HepG2 (cell line): Measurements from ENCODE around the gene SEMA4C. TPM values are rescaled to one million over a fixed set of nuclear protein-coding genes. Genes with fewer than 3 reads are reported as not detected.

Experiments used
- AHDC1 ChIP-seq: sonication (generic); formaldehyde crosslinking; IDR thresholded peaks from 2 replicates; pipeline ENCODE4 v1.5.1; 2020; ENCODE audit warnings: mild to moderate bottlenecking, missing genetic modification reagents, borderline replicate concordance
- ATF7 ChIP-seq, 2 experiments: fragments of 450-650 bp in 1 of 2; sonication (generic) in 1 of 2; formaldehyde crosslinking in 1 of 2; IDR thresholded peaks; 2 replicates each; pipeline versions ENCODE4 v1.4.0 to v1.6.1; 2016 to 2020; ENCODE audit warnings: antibody characterized with exemption in 1 of 2, mild to moderate bottlenecking in 1 of 2, missing genetic modification reagents in 1 of 2
- CEBPB ChIP-seq: IDR thresholded peaks from 2 replicates; pipeline ENCODE4 v1.6.1; 2011; ENCODE audit warnings: low read depth, low read length, improper control_type of control experiment, borderline replicate concordance
- DZIP1 ChIP-seq: sonication (generic); formaldehyde crosslinking; IDR thresholded peaks from 2 replicates; pipeline ENCODE4 v1.5.0; 2020; ENCODE audit warnings: mild to moderate bottlenecking, missing genetic modification reagents
- HDAC1 ChIP-seq: sonication (generic); formaldehyde crosslinking; IDR thresholded peaks from 2 replicates; pipeline ENCODE4 v1.5.1; 2020; ENCODE audit warnings: mild to moderate bottlenecking, missing genetic modification reagents
- LCORL ChIP-seq, 2 experiments: fragments of 450-650 bp in 1 of 2; sonication (generic) in 1 of 2; formaldehyde crosslinking in 1 of 2; IDR thresholded peaks; 2 replicates each; pipeline versions ENCODE4 v1.5.0 to v1.6.1; 2017 to 2020; ENCODE audit warnings: antibody characterized with exemption in 1 of 2, missing genetic modification reagents in 1 of 2
- NR3C1 ChIP-seq: sonication (generic); formaldehyde crosslinking; IDR thresholded peaks from 2 replicates; pipeline ENCODE4 v1.4.0; 2020; ENCODE audit warnings: missing genetic modification reagents
- PRMT3 ChIP-seq: sonication (generic); formaldehyde crosslinking; IDR thresholded peaks from 2 replicates; pipeline ENCODE4 v1.8.1; 2022; ENCODE audit warnings: low read depth, mild to moderate bottlenecking, moderate library complexity, missing genetic modification reagents, borderline replicate concordance
- SMAD9 ChIP-seq: sonication (generic); formaldehyde crosslinking; IDR thresholded peaks from 2 replicates; pipeline ENCODE4 v1.5.1; 2020; ENCODE audit warnings: mild to moderate bottlenecking, missing genetic modification reagents
- SOX13 ChIP-seq, 3 experiments: fragments of 450-650 bp in 1 of 3; sonication (generic) in 1 of 3; formaldehyde crosslinking in 1 of 3; IDR thresholded peaks in 2 of 3; conservative IDR thresholded peaks in 1 of 3; 2 replicates each; pipeline versions ENCODE4 v1.5.0 to v1.6.1; 2016 to 2020; ENCODE audit warnings: antibody characterized with exemption in 1 of 3, mild to moderate bottlenecking in 1 of 3, missing compliant biosample characterization in 1 of 3, missing genetic modification reagents in 1 of 3, moderate library complexity in 1 of 3
- THRA ChIP-seq: sonication (generic); formaldehyde crosslinking; IDR thresholded peaks from 2 replicates; pipeline ENCODE4 v1.4.0; 2020; ENCODE audit warnings: missing genetic modification reagents, borderline replicate concordance
- ZNF414 ChIP-seq: sonication (generic); formaldehyde crosslinking; IDR thresholded peaks from 2 replicates; pipeline ENCODE4 v1.5.0; 2020; ENCODE audit warnings: missing genetic modification reagents
- polyA plus RNA-seq, 8 experiments: library from polyadenylated mRNA; depleted of rRNA in 3 of 8; stranded (reverse) in 7 of 8; unstranded in 1 of 8; fragments of >200 nt; fragmentation: Illumina TruSeq in 4 of 8; extraction: Trizol in 4 of 8; gene quantifications; 2 replicates each; pipeline versions ENCODE4 v1.2.1 to v1.2.3, GENCODE V29; 2011 to 2016; ENCODE audit warnings: low read depth in 4 of 8, missing spikeins in 1 of 8, mixed read lengths in 1 of 8; ENCODE audit not compliant: insufficient read depth in 1 of 8
- total RNA-seq, 5 experiments: library from RNA; depleted of rRNA; stranded (reverse); fragments of >200 nt; fragmentation: Illumina TruSeq; extraction: Trizol; gene quantifications; 2 replicates each; pipeline ENCODE4 v1.2.3, GENCODE V29; 2016; ENCODE audit warnings: low read depth in 1 of 5
- TF ChIP-seq, protein P1 (sequence below): sonication (generic); formaldehyde crosslinking; IDR thresholded peaks from 2 replicates; pipeline ENCODE4 v1.5.1; 2020; ENCODE audit warnings: mild to moderate bottlenecking, moderate library complexity, missing genetic modification reagents

Gene SEMA4C
- total and polyA plus RNA-seq, 2 of the 13 experiments (the other 11 are each of a cell fraction or from before 2014, with no cell fraction given): 25.9 to 46.6 TPM

- TF ChIP-seq DZIP1 (CRISPR knock-in tag): 0 out of 2 replicates have a peak, but pooled peaks have one; percentile 16
- no peak for TF ChIP-seq AHDC1
- no peak for TF ChIP-seq NR3C1 (CRISPR knock-in tag)
- no peak for TF ChIP-seq ATF7 (IDR thresholded peaks at IDR 0.05)
- no peak for TF ChIP-seq ATF7 (CRISPR knock-in tag; IDR thresholded peaks at IDR 0.05)
- TF ChIP-seq SMAD9: no peak
- TF ChIP-seq, protein P1, sequence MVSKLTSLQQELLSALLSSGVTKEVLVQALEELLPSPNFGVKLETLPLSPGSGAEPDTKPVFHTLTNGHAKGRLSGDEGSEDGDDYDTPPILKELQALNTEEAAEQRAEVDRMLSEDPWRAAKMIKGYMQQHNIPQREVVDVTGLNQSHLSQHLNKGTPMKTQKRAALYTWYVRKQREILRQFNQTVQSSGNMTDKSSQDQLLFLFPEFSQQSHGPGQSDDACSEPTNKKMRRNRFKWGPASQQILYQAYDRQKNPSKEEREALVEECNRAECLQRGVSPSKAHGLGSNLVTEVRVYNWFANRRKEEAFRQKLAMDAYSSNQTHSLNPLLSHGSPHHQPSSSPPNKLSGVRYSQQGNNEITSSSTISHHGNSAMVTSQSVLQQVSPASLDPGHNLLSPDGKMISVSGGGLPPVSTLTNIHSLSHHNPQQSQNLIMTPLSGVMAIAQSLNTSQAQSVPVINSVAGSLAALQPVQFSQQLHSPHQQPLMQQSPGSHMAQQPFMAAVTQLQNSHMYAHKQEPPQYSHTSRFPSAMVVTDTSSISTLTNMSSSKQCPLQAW: no peak
- no peak for TF ChIP-seq PRMT3 (CRISPR knock-in tag)
- TF ChIP-seq HDAC1 (CRISPR knock-in tag): no peak
- TF ChIP-seq SOX13 (IDR thresholded peaks at IDR 0.05): no peak
- no peak for TF ChIP-seq SOX13 (CRISPR knock-in tag; conservative IDR thresholded peaks at IDR 0.05 in 1 of 2, IDR thresholded peaks at IDR 0.05 in 1 of 2)
- TF ChIP-seq CEBPB: no peak
- no peak for TF ChIP-seq LCORL (IDR thresholded peaks at IDR 0.05)
- no peak for TF ChIP-seq LCORL (CRISPR knock-in tag; IDR thresholded peaks at IDR 0.05)
- TF ChIP-seq ZNF414 (CRISPR knock-in tag): no peak
- no peak for TF ChIP-seq THRA (CRISPR knock-in tag)
These were observed 10.7 kb downstream of the SEMA4C start (continued) for GRCh38 chr2:96859099-96859649.
